B cell (primary cell): Measurements from ENCODE around the gene RHOG. TPM values are rescaled to one million over a fixed set of nuclear protein-coding genes. Genes with fewer than 3 reads are reported as not detected.

Experiments
- ATAC-seq: fragments of 200-7000 bp; cut with Tn5 transposase; one replicate; pipeline ENCODE4 v1.10.0; 2021; ENCODE audit warnings: low read depth, mild to moderate bottlenecking, moderate number of reproducible peaks, moderate library complexity
- CTCF ChIA-PET: fragments of 350-600 bp; sonication (Branson Sonifier 250); formaldehyde crosslinking; loops from one replicate; lab custom pipeline; 2021; ENCODE audit warnings: antibody characterized with exemption, inconsistent platforms; lab: Charles Lee
- POLR2A ChIA-PET: fragments of 350-600 bp; sonication (Branson Sonifier 250); formaldehyde crosslinking; loops from one replicate; lab custom pipeline; 2021; ENCODE audit warnings: antibody characterized with exemption; lab: Charles Lee
- DNase-seq: peaks from one replicate; pipeline ENCODE4 v3.0.0; 2013
- H2AFZ ChIP-seq: 2 replicates; pipeline ENCODE4 v1.6.1; 2012; ENCODE audit warnings: mild to moderate bottlenecking, low read depth, low read length; ENCODE audit not compliant: insufficient read depth, poor library complexity, severe bottlenecking
- H3K27ac ChIP-seq, 2 donors: 1 replicate in 1 of 2; 2 replicates in 1 of 2; pipeline ENCODE4 v1.5.1; 2012 to 2013; ENCODE audit warnings: low read length in 2 of 2, mild to moderate bottlenecking in 2 of 2, moderate library complexity in 1 of 2
- H3K27me3 ChIP-seq, 4 experiments: fragments of 200-600 bp in 1 of 4; sonication (generic) in 1 of 4; replicated peaks in 1 of 4; 1 replicate in 2 of 4; 2 replicates in 2 of 4; pipeline versions ENCODE4 v1.6.1 to v1.7.0; 2013 to 2016; ENCODE audit warnings: low read length in 3 of 4, mild to moderate bottlenecking in 2 of 4, mixed read lengths in 1 of 4, moderate library complexity in 1 of 4; ENCODE audit not compliant: insufficient read depth in 4 of 4, control insufficient read depth in 3 of 4; ENCODE audit errors: control extremely low read depth in 1 of 4
- H3K36me3 ChIP-seq, 2 experiments: replicated peaks in 1 of 2; 1 replicate in 1 of 2; 2 replicates in 1 of 2; pipeline versions ENCODE4 v1.6.1 to v1.7.1; 2013; ENCODE audit warnings: low read length in 1 of 2; ENCODE audit not compliant: insufficient read depth in 2 of 2, control insufficient read depth in 1 of 2; ENCODE audit errors: control extremely low read depth in 1 of 2, extremely low read depth in 1 of 2
- H3K4me1 ChIP-seq, 2 donors: fragments of 200-600 bp in 1 of 2; sonication (generic) in 1 of 2; 1 replicate in 1 of 2; 2 replicates in 1 of 2; pipeline versions ENCODE4 v1.5.1 to v1.6.1; 2013 to 2017; ENCODE audit warnings: low read length in 2 of 2; ENCODE audit not compliant: control insufficient read depth in 2 of 2, insufficient read depth in 2 of 2
- H3K4me2 ChIP-seq: replicated peaks from 2 replicates; pipeline ENCODE3; 2012; ENCODE audit warnings: mild to moderate bottlenecking, low read depth, low read length; ENCODE audit not compliant: poor library complexity, severe bottlenecking
- H3K4me3 ChIP-seq, 5 experiments: fragments of 200-600 bp in 1 of 5; sonication (generic) in 1 of 5; 1 replicate in 3 of 5; 2 replicates in 2 of 5; pipeline versions ENCODE4 v1.5.1 to v1.7.0; 2011 to 2016; ENCODE audit warnings: low read length in 4 of 5, mild to moderate bottlenecking in 4 of 5, low read depth in 2 of 5, control low read depth in 1 of 5, moderate library complexity in 1 of 5; ENCODE audit not compliant: insufficient read depth in 1 of 5; ENCODE audit errors: control extremely low read depth in 1 of 5, extremely low read depth in 1 of 5
- H3K79me2 ChIP-seq: fragments of 200-600 bp; sonication (generic); one replicate; pipeline ENCODE4 v1.6.0; 2016; ENCODE audit warnings: low read length; ENCODE audit not compliant: control insufficient read depth, insufficient read depth
- H3K9ac ChIP-seq: fragments of 200-600 bp; sonication (generic); 2 replicates; pipeline ENCODE4 v1.6.1; 2017; ENCODE audit warnings: mild to moderate bottlenecking, low read length, moderate library complexity
- H3K9me3 ChIP-seq, 3 donors: one replicate each; pipeline versions ENCODE4 v1.6.1 to v1.7.1; 2013; ENCODE audit warnings: low read length in 2 of 3; ENCODE audit not compliant: control insufficient read depth in 2 of 3, insufficient read depth in 1 of 3; ENCODE audit errors: control extremely low read depth in 1 of 3
- H4K20me1 ChIP-seq: 2 replicates; pipeline ENCODE4 v1.6.0; 2012; ENCODE audit warnings: mild to moderate bottlenecking, low read length; ENCODE audit not compliant: insufficient read depth, control insufficient read depth, poor library complexity, severe bottlenecking
- H3K27ac Mint-ChIP-seq: one replicate; pipeline ENCODE4 v1.8.0; 2021; ENCODE audit warnings: mixed read lengths
- H3K27me3 Mint-ChIP-seq: one replicate; pipeline ENCODE4 v1.8.0; 2021; ENCODE audit warnings: mixed read lengths
- H3K4me1 Mint-ChIP-seq: one replicate; pipeline ENCODE4 v1.8.0; 2021; ENCODE audit warnings: mixed read lengths
- H3K4me3 Mint-ChIP-seq: one replicate; pipeline ENCODE4 v1.8.0; 2021; ENCODE audit warnings: mixed read lengths
- H3K9me3 Mint-ChIP-seq: one replicate; pipeline ENCODE4 v1.8.0; 2022; ENCODE audit warnings: mixed read lengths; ENCODE audit not compliant: insufficient read depth
- EZH2 ChIP-seq: IDR thresholded peaks from 2 replicates; pipeline ENCODE4 v1.6.1; 2012; ENCODE audit warnings: borderline replicate concordance, low read depth, mild to moderate bottlenecking, moderate library complexity, low read length; ENCODE audit not compliant: insufficient read depth, poor library complexity, severe bottlenecking
- WGBS: methylation state at CpG from one replicate; pipeline ENCODE4 v1.1.5; 2013; ENCODE audit warnings: missing lambda C conversion rate; ENCODE audit not compliant: insufficient coverage; 5-methylcytosine and 5-hydroxymethylcytosine counted together
- intact Hi-C: fragments of 100-400 bp; cut with micrococcal nuclease; formaldehyde crosslinking; loops from one replicate; pipeline ENCODE4 v1.10.0; 2022
- polyA plus RNA-seq: library from polyadenylated mRNA; depleted of rRNA; stranded (reverse); fragments of >200 nt; gene quantifications from 2 replicates; pipeline ENCODE4 v1.2.3, GENCODE V29; 2012
- total RNA-seq, 2 donors: library from RNA; stranded (reverse); fragments of 120-200 nt in 1 of 2; gene quantifications; 1 replicate in 1 of 2; 2 replicates in 1 of 2; pipeline versions ENCODE4 v1.2.3 to v1.2.4, GENCODE V29; 2013 to 2022
- TF ChIP-seq, protein P1 (sequence below): fragments of 200-600 bp; IDR thresholded peaks from one replicate; pipeline ENCODE4 v1.8.0; 2022; ENCODE audit warnings: antibody characterized with exemption, mild to moderate bottlenecking

Gene RHOG
- total and polyA plus RNA-seq, 2 donors (not counting 1 experiment from before 2014, with no cell fraction given) = 102 to 141 TPM

DNA sequence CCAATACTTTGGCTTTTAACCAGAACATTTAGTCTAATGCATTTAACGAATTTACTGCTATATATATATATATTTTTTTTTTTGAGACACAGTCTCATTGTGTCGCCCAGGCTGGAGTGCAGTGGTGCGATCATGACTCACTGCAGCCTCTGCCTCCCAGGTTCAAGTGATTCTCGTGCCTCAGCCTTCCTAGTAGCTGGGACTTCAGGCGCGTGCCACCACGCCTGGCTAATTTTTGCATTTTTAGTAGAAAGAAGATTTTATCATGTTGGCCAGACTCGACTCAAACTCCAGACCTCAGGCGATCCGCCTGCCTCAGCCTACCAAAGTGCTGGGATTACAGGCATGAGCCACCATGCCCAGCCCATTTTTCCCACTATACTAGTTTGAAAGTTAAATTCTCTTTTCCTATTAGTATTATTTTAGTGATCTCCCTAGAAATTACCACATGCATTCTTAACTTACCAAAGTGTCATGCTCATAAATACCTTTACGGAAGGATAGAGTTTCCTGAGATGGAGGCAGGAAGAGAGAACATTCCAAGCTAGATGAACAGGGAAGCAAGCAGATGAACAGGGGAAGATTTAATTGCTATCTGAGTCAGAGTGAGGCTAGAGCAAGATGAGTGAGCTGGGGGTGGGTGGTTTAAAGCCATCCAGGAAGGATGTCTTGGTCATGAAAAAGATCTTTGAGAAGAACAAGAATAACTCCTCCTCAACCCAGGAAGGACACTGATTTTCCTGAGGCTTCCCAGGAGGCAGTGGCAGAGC lies 36.8 kb downstream of the RHOG start:
- Mint-ChIP-seq H3K27me3 (no peaks in the 10 kb centered on the region), H3K9me3 (no peaks in the 10 kb centered on the region), H3K27ac (no peak overlapping the region), H3K4me3 (no peak overlapping the region), H3K4me1 (peaks cover 11% of the 10 kb centered on the region)
- Histone ChIP-seq H3K9me3 (no peaks in the 10 kb centered on the region), H3K4me1 (peaks cover 4 to 13% of the 10 kb centered on the region in 2 donors), H4K20me1 (no peaks in the 10 kb centered on the region), H3K9ac (no peak overlapping the region), H3K79me2 (peaks cover 16% of the 10 kb centered on the region), H3K4me3 (no peak overlapping the region), H3K4me2 (no peak overlapping the region), H3K36me3 (no peaks in the 10 kb centered on the region), H2AFZ (no peak overlapping the region), H3K27me3 (no peaks in the 10 kb centered on the region), H3K27ac (no peak overlapping the region)
- TF ChIP-seq, protein P1, sequence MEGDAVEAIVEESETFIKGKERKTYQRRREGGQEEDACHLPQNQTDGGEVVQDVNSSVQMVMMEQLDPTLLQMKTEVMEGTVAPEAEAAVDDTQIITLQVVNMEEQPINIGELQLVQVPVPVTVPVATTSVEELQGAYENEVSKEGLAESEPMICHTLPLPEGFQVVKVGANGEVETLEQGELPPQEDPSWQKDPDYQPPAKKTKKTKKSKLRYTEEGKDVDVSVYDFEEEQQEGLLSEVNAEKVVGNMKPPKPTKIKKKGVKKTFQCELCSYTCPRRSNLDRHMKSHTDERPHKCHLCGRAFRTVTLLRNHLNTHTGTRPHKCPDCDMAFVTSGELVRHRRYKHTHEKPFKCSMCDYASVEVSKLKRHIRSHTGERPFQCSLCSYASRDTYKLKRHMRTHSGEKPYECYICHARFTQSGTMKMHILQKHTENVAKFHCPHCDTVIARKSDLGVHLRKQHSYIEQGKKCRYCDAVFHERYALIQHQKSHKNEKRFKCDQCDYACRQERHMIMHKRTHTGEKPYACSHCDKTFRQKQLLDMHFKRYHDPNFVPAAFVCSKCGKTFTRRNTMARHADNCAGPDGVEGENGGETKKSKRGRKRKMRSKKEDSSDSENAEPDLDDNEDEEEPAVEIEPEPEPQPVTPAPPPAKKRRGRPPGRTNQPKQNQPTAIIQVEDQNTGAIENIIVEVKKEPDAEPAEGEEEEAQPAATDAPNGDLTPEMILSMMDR = no peak
- no peak for TF ChIP-seq EZH2
- POLR2A ChIA-PET = interaction anchor here (0.7 kb wide), 1 partner anchor 79 kb away, joined by 3 read pairs; no protein-coding TSS in a partner anchor
- no peak for DNase-seq
- 100% methylated on average over 4 of the region's 11 CpGs for WGBS
- CTCF ChIA-PET = interaction anchor here (0.7 to 1.0 kb wide), 3 partner anchors 24 to 252 kb away, joined by 3 to 4 read pairs (median 3); no protein-coding TSS in a partner anchor
- intact Hi-C loops = no loop called here
- no peak for ATAC-seq
